HepG2 (cell line): ENCODE measurements around the gene ERMARD. TPM values are rescaled to one million over a fixed set of nuclear protein-coding genes. Genes with fewer than 3 reads are reported as not detected.

Experiments used
- CC2D1A ChIP-seq: sonication (generic); formaldehyde crosslinking; IDR thresholded peaks from 2 replicates; pipeline ENCODE4 v1.8.1; 2023; ENCODE audit warnings: mild to moderate bottlenecking, missing genetic modification reagents
- FLYWCH1 ChIP-seq: sonication (generic); formaldehyde crosslinking; IDR thresholded peaks from 2 replicates; pipeline ENCODE4 v1.8.1; 2023; ENCODE audit warnings: mild to moderate bottlenecking, missing genetic modification reagents
- HNF1B ChIP-seq: sonication (generic); formaldehyde crosslinking; IDR thresholded peaks from 2 replicates; pipeline ENCODE4 v1.5.1; 2020; ENCODE audit warnings: mild to moderate bottlenecking, moderate library complexity, missing genetic modification reagents
- KAT7 ChIP-seq: IDR thresholded peaks from 2 replicates; pipeline ENCODE4 v1.6.1; 2018; ENCODE audit warnings: borderline replicate concordance, missing compliant biosample characterization
- KDM3A ChIP-seq: IDR thresholded peaks from 2 replicates; pipeline ENCODE4 v1.6.1; 2018; ENCODE audit warnings: low read depth, missing compliant biosample characterization
- PHF20 ChIP-seq: sonication (generic); formaldehyde crosslinking; IDR thresholded peaks from 2 replicates; pipeline ENCODE4 v1.5.0; 2020; ENCODE audit warnings: mild to moderate bottlenecking, missing genetic modification reagents
- POGK ChIP-seq: sonication (generic); formaldehyde crosslinking; conservative IDR thresholded peaks from 2 replicates; pipeline ENCODE4 v1.8.0; 2022; ENCODE audit warnings: mild to moderate bottlenecking, moderate library complexity, missing genetic modification reagents
- POLR2AphosphoS5 ChIP-seq: IDR thresholded peaks from 2 replicates; pipeline ENCODE4 v1.6.1; 2012; ENCODE audit warnings: low read depth, low read length
- STAG1 ChIP-seq: sonication (generic); formaldehyde crosslinking; IDR thresholded peaks from 2 replicates; pipeline ENCODE4 v1.4.0; 2020; ENCODE audit warnings: missing genetic modification reagents
- ZNF354B ChIP-seq: sonication (generic); formaldehyde crosslinking; IDR thresholded peaks from 2 replicates; pipeline ENCODE4 v1.8.0; 2022; ENCODE audit warnings: mild to moderate bottlenecking, missing genetic modification reagents
- ZNF558 ChIP-seq: sonication (generic); formaldehyde crosslinking; IDR thresholded peaks from 2 replicates; pipeline ENCODE4 v1.9.0; 2022; ENCODE audit warnings: mild to moderate bottlenecking, missing genetic modification reagents, borderline replicate concordance
- ZNF569 ChIP-seq: sonication (generic); formaldehyde crosslinking; IDR thresholded peaks from 2 replicates; pipeline ENCODE4 v1.5.0; 2020; ENCODE audit warnings: mild to moderate bottlenecking, missing genetic modification reagents, moderate library complexity, borderline replicate concordance
- polyA plus RNA-seq, 8 experiments: library from polyadenylated mRNA; depleted of rRNA in 3 of 8; stranded (reverse) in 7 of 8; unstranded in 1 of 8; fragments of >200 nt; fragmentation: Illumina TruSeq in 4 of 8; extraction: Trizol in 4 of 8; gene quantifications; 2 replicates each; pipeline versions ENCODE4 v1.2.1 to v1.2.3, GENCODE V29; 2011 to 2016; ENCODE audit warnings: low read depth in 4 of 8, missing spikeins in 1 of 8, mixed read lengths in 1 of 8; ENCODE audit not compliant: insufficient read depth in 1 of 8
- total RNA-seq, 5 experiments: library from RNA; depleted of rRNA; stranded (reverse); fragments of >200 nt; fragmentation: Illumina TruSeq; extraction: Trizol; gene quantifications; 2 replicates each; pipeline ENCODE4 v1.2.3, GENCODE V29; 2016; ENCODE audit warnings: low read depth in 1 of 5
- TF ChIP-seq, protein P1 (sequence below): sonication (generic); formaldehyde crosslinking; IDR thresholded peaks from 2 replicates; pipeline ENCODE4 v1.4.0; 2020; ENCODE audit warnings: mild to moderate bottlenecking, missing genetic modification reagents
- TF ChIP-seq, protein P2 (sequence below), 2 experiments: fragments of 450-650 bp in 1 of 2; sonication (generic) in 1 of 2; formaldehyde crosslinking; IDR thresholded peaks; 2 replicates each; pipeline versions ENCODE4 v1.5.0 to v1.8.0; 2020 to 2022; ENCODE audit warnings: mild to moderate bottlenecking in 1 of 2, missing genetic modification reagents in 1 of 2
- TF ChIP-seq, protein P3 (sequence below): sonication (generic); formaldehyde crosslinking; IDR thresholded peaks from 2 replicates; pipeline ENCODE4 v1.5.0; 2020; ENCODE audit warnings: missing genetic modification reagents

The ERMARD gene
- total and polyA plus RNA-seq, 2 of the 13 experiments (the other 11 are each of a cell fraction or from before 2014, with no cell fraction given): 8.8 to 10.7 TPM

- TF ChIP-seq, protein P1, sequence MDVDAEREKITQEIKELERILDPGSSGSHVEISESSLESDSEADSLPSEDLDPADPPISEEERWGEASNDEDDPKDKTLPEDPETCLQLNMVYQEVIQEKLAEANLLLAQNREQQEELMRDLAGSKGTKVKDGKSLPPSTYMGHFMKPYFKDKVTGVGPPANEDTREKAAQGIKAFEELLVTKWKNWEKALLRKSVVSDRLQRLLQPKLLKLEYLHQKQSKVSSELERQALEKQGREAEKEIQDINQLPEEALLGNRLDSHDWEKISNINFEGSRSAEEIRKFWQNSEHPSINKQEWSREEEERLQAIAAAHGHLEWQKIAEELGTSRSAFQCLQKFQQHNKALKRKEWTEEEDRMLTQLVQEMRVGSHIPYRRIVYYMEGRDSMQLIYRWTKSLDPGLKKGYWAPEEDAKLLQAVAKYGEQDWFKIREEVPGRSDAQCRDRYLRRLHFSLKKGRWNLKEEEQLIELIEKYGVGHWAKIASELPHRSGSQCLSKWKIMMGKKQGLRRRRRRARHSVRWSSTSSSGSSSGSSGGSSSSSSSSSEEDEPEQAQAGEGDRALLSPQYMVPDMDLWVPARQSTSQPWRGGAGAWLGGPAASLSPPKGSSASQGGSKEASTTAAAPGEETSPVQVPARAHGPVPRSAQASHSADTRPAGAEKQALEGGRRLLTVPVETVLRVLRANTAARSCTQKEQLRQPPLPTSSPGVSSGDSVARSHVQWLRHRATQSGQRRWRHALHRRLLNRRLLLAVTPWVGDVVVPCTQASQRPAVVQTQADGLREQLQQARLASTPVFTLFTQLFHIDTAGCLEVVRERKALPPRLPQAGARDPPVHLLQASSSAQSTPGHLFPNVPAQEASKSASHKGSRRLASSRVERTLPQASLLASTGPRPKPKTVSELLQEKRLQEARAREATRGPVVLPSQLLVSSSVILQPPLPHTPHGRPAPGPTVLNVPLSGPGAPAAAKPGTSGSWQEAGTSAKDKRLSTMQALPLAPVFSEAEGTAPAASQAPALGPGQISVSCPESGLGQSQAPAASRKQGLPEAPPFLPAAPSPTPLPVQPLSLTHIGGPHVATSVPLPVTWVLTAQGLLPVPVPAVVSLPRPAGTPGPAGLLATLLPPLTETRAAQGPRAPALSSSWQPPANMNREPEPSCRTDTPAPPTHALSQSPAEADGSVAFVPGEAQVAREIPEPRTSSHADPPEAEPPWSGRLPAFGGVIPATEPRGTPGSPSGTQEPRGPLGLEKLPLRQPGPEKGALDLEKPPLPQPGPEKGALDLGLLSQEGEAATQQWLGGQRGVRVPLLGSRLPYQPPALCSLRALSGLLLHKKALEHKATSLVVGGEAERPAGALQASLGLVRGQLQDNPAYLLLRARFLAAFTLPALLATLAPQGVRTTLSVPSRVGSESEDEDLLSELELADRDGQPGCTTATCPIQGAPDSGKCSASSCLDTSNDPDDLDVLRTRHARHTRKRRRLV (CRISPR knock-in tag): 0 out of 2 replicates have a peak, but pooled peaks have one; percentile 35
- no peak for TF ChIP-seq ZNF354B
- no peak for TF ChIP-seq FLYWCH1 (CRISPR knock-in tag)
- TF ChIP-seq, protein P2, sequence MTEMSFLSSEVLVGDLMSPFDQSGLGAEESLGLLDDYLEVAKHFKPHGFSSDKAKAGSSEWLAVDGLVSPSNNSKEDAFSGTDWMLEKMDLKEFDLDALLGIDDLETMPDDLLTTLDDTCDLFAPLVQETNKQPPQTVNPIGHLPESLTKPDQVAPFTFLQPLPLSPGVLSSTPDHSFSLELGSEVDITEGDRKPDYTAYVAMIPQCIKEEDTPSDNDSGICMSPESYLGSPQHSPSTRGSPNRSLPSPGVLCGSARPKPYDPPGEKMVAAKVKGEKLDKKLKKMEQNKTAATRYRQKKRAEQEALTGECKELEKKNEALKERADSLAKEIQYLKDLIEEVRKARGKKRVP (CRISPR knock-in tag; IDR thresholded peaks at IDR 0.05): 0 out of 4 replicates have a peak, but pooled peaks of 1 of the 2 experiments have one; percentile 23
- TF ChIP-seq ZNF558: 0 out of 2 replicates have a peak, but pooled peaks have one; percentile 39
- TF ChIP-seq, protein P3, sequence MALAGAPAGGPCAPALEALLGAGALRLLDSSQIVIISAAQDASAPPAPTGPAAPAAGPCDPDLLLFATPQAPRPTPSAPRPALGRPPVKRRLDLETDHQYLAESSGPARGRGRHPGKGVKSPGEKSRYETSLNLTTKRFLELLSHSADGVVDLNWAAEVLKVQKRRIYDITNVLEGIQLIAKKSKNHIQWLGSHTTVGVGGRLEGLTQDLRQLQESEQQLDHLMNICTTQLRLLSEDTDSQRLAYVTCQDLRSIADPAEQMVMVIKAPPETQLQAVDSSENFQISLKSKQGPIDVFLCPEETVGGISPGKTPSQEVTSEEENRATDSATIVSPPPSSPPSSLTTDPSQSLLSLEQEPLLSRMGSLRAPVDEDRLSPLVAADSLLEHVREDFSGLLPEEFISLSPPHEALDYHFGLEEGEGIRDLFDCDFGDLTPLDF (CRISPR knock-in tag): no peak
- TF ChIP-seq KAT7 (CRISPR knock-in tag): no peak
- TF ChIP-seq KDM3A (CRISPR knock-in tag): no peak; the same call in none of the 2 replicates
- no peak; the same call in 1 of the 2 replicates for TF ChIP-seq PHF20 (CRISPR knock-in tag)
- TF ChIP-seq HNF1B (CRISPR knock-in tag): peak; percentile 77; the same call in 1 of the 2 replicates
- no peak for TF ChIP-seq CC2D1A (CRISPR knock-in tag)
- peak; percentile 66; the same call in 1 of the 2 replicates for TF ChIP-seq POGK (CRISPR knock-in tag)
- TF ChIP-seq ZNF569 (CRISPR knock-in tag): no peak
- TF ChIP-seq STAG1 (CRISPR knock-in tag): no peak
- TF ChIP-seq POLR2AphosphoS5: peak; percentile 42; the same call in 1 of the 2 replicates
Measured at GRCh38 chr6:169800668-169801395, 49.4 kb downstream of the ERMARD start (continued).
